ENCODE results near the gene OR2H1.
"Not testable (repeated sequence)": the region's sequence is repeated elsewhere in the genome, so short reads cannot be mapped to it uniquely, and the experiment has no call there.

Gene OR2H1

GRCh38 chr6:29456971-29457370 is at the start of gene OR2H1, which contains the start of gene OR11A1:
OR2H1 (plus strand) TSS chr6:29457155; CDS start chr6:29461770, 4,615 bp downstream.
OR11A1 (minus strand) TSS chr6:29457071; CDS start chr6:29427641, 29,430 bp downstream.
- no peak for DNase-seq (ENCODE audit: low read depth in 2 of 2)

GRCh38 chr6:29414588-29414987 is 42.4 kb upstream of the OR2H1 start, which contains the start of gene OR12D1:
OR12D1 (plus strand) TSS chr6:29414928.
- no peak for DNase-seq (ENCODE audit: low read depth in 2 of 2)

- DNase-seq (ENCODE audit: low read depth in 2 of 2): no peak
These were observed 37.4 kb upstream of the OR2H1 start for GRCh38 chr6:29419516-29419915.

GRCh38 chr6:29424168-29424567 is 32.8 kb upstream of the OR2H1 start:
- DNase-seq (ENCODE audit: low read depth in 2 of 2): no peak

GRCh38 chr6:29424575-29424974 is 32.4 kb upstream of the OR2H1 start:
- no peak for DNase-seq (ENCODE audit: low read depth in 2 of 2)

- no peak for DNase-seq (ENCODE audit: low read depth in 2 of 2)
These were observed 31.9 kb upstream of the OR2H1 start for GRCh38 chr6:29425075-29425474.

- DNase-seq (ENCODE audit: low read depth in 2 of 2): no peak
These were observed 30.3 kb upstream of the OR2H1 start for GRCh38 chr6:29426654-29427053.

GRCh38 chr6:29436730-29437129 is 20.2 kb upstream of the OR2H1 start:
- not testable (repeated sequence) for DNase-seq (ENCODE audit: low read depth in 2 of 2)

GRCh38 chr6:29439006-29439405 is 17.9 kb upstream of the OR2H1 start, which contains the start of gene OR10C1:
OR10C1 (plus strand) TSS chr6:29439306; CDS start chr6:29440016, 710 bp downstream.
- DNase-seq (ENCODE audit: low read depth in 2 of 2): no peak

GRCh38 chr6:29442719-29443118 is 14.2 kb upstream of the OR2H1 start:
- no peak for DNase-seq (ENCODE audit: low read depth in 2 of 2)

GRCh38 chr6:29444031-29444430 is 12.9 kb upstream of the OR2H1 start:
- not testable (repeated sequence) for DNase-seq (ENCODE audit: low read depth in 2 of 2)

GRCh38 chr6:29447670-29448069 is 9.3 kb upstream of the OR2H1 start:
- DNase-seq (ENCODE audit: low read depth in 2 of 2): no peak

- no peak for DNase-seq (ENCODE audit: low read depth in 2 of 2)
These were observed 5.3 kb upstream of the OR2H1 start for GRCh38 chr6:29451471-29452193.

- DNase-seq (ENCODE audit: low read depth in 2 of 2): no peak
These were observed 4.3 kb downstream of the OR2H1 start for GRCh38 chr6:29461021-29461814.

- no peak for DNase-seq (ENCODE audit: low read depth in 2 of 2)
These were observed 5.1 kb downstream of the OR2H1 start for GRCh38 chr6:29462022-29462421.

GRCh38 chr6:29465279-29465678 is 8.3 kb downstream of the OR2H1 start:
- no peak for DNase-seq (ENCODE audit: low read depth in 2 of 2)

GRCh38 chr6:29465801-29466200 is 8.8 kb downstream of the OR2H1 start:
- no peak for DNase-seq (ENCODE audit: low read depth in 2 of 2)

- no peak for DNase-seq (ENCODE audit: low read depth in 2 of 2)
These were observed 9.3 kb downstream of the OR2H1 start for GRCh38 chr6:29466241-29466640.

- DNase-seq (ENCODE audit: low read depth in 2 of 2): no peak
These were observed 18.0 kb downstream of the OR2H1 start for GRCh38 chr6:29474996-29475395.

GRCh38 chr6:29477923-29478450 is 21.0 kb downstream of the OR2H1 start:
- DNase-seq (ENCODE audit: low read depth in 2 of 2): no peak

GRCh38 chr6:29478740-29479139 is 21.8 kb downstream of the OR2H1 start:
- DNase-seq (ENCODE audit: low read depth in 2 of 2): no peak

- DNase-seq (ENCODE audit: low read depth in 2 of 2): no peak
These were observed 22.6 kb downstream of the OR2H1 start for GRCh38 chr6:29479560-29479959.

GRCh38 chr6:29483186-29483585 is 26.2 kb downstream of the OR2H1 start:
- no peak for DNase-seq (ENCODE audit: low read depth in 2 of 2)

All from stimulated activated CD8-positive, alpha-beta memory T cell treated with anti-CD3 and anti-CD28 coated beads, Interleukin-7, amount 100 ng/mL, for 1 hour (primary cell).